RWPE1 (cell line): ENCODE results near the gene SPATS1.
"Not testable (repeated sequence)": the region's sequence is repeated elsewhere in the genome, so short reads cannot be mapped to it uniquely, and the experiment has no call there.

Experiments
- CTCF ChIA-PET: fragments of 350-600 bp; sonication (Branson Sonifier 250); formaldehyde crosslinking; extraction: SDS; loops from one replicate; lab custom pipeline; 2021; lab: Yijun Ruan, JAX
- POLR2A ChIA-PET: fragments of 400-600 bp; formaldehyde crosslinking; extraction: SDS; loops from one replicate; lab custom pipeline; 2020; ENCODE audit warnings: antibody characterized with exemption; ENCODE audit not compliant: low non-redundant PET; lab: Yijun Ruan, JAX
- DNase-seq: peaks from one replicate; pipeline ENCODE4 v3.0.0; 2012; ENCODE audit warnings: low spot score
- H3K27ac ChIP-seq: fragments of 450-650 bp; 2 replicates; pipeline ENCODE4 v1.5.1; 2017
- TF ChIP-seq, protein P1 (sequence below): fragments of 450-650 bp; conservative IDR thresholded peaks from 2 replicates; pipeline ENCODE4 v1.5.1; 2017; ENCODE audit warnings: low read depth, mild to moderate bottlenecking

SPATS1 gene

DNA sequence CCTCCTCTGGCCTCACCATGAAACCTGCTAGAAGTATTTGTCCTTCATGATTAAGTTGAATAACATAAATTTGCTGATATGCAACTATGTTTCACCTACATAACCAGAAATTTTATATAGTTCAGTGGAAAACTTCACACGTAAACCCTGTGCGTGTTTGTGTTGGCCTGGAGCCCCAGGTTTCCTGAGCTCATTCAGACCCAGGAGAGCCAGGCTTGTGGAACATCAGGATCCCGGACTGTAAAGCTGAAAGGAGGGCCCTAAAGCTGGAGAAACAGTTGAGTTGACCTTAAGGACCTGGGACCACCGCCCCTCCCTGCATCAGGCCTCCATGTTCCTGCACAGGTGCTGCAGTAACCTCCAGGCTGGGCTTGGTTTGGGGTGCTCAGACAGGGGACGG, 3.1 kb upstream of the SPATS1 start:
- POLR2A ChIA-PET, result no interaction called here
- TF ChIP-seq, protein P1, sequence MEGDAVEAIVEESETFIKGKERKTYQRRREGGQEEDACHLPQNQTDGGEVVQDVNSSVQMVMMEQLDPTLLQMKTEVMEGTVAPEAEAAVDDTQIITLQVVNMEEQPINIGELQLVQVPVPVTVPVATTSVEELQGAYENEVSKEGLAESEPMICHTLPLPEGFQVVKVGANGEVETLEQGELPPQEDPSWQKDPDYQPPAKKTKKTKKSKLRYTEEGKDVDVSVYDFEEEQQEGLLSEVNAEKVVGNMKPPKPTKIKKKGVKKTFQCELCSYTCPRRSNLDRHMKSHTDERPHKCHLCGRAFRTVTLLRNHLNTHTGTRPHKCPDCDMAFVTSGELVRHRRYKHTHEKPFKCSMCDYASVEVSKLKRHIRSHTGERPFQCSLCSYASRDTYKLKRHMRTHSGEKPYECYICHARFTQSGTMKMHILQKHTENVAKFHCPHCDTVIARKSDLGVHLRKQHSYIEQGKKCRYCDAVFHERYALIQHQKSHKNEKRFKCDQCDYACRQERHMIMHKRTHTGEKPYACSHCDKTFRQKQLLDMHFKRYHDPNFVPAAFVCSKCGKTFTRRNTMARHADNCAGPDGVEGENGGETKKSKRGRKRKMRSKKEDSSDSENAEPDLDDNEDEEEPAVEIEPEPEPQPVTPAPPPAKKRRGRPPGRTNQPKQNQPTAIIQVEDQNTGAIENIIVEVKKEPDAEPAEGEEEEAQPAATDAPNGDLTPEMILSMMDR, result no peak
- no peak for DNase-seq
- peak overlapping the region; percentile 39 for H3K27ac ChIP-seq
- CTCF ChIA-PET, result interaction anchor here (1.2 to 3.2 kb wide), 4 partner anchors 41 to 82 kb away, joined by 3 to 48 read pairs (median 6); partner anchors contain the start of genes NFKBIE, SLC35B2 and TMEM151B

GRCh38 chr6:44339763-44340625, 2.5 kb upstream of the SPATS1 start:
- TF ChIP-seq, protein P1, result no peak
- POLR2A ChIA-PET, result no interaction called here
- peak; percentile 69 for DNase-seq
- H3K27ac ChIP-seq, result peak overlapping the region; percentile 39
- CTCF ChIA-PET, result interaction anchor here (0.7 to 3.2 kb wide), 4 partner anchors 26 to 83 kb away, joined by 3 to 48 read pairs (median 4); partner anchors contain the start of genes NFKBIE, SLC35B2 and TMEM151B

DNA sequence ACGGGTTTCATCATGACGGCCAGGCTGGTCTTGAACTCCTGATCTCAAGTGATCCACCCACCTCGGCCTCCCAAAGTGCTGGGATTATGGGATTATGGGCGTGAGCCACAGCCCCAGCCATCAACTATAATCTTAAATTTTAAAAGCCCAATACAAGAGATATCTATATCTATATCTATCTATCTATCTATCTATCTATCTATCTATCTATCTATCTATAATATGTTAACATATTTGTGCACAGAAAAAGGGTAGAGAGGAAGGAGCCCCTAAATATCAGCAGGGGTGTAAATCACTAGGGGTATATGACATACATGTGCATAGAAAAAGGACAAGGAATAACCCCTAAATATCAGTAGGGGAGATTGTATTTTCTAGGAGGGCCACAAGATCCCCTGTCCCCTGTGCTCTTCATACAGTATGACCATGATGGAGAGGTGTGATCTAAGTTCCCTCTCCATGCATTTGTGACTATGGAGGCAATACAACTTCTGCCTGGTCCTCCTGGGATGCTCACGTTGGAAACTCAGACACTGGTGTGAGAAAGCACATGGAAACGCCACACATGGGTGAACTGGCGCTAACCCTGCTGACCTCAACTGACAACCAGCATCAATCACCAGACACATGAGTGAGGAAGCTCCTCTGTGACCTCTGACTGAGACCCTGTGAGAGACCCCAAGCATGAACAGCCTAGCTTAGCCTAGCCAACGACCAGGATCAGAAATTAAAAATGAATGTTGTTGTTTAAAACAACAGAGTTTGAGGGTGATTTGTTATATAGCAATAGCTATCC, 1.2 kb upstream of the SPATS1 start:
- H3K27ac ChIP-seq, result no peak overlapping the region
- TF ChIP-seq, protein P1, result no peak
- CTCF ChIA-PET, result interaction anchor here (0.7 to 2.3 kb wide), 4 partner anchors 21 to 85 kb away, joined by 3 to 12 read pairs (median 4); no protein-coding TSS in a partner anchor
- POLR2A ChIA-PET, result no interaction called here
- DNase-seq, result no peak

DNA sequence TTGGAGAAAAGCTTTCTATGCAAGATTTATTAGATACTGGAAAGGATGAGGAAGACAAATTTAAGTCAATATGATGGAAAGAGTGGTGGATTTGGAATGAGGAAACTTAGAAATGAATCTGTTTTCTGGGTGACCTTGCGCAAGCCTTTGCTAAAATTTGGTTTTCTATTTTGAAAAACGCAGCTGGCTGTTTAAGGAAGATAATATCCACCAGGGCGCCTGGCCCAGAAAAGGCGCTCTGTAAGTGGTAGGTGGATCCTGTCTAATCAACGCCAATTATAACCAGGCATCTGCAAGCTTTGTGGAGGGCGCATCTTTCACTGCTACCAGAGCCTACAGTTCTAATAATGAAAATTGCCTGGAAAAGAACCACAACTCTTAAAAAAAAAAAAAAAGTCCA, 398 bp upstream of the SPATS1 start:
- TF ChIP-seq, protein P1, result no peak
- ChIA-PET POLR2A (no interaction called here), CTCF (interaction anchor here (0.7 to 2.3 kb wide), 4 partner anchors 20 to 86 kb away, joined by 3 to 12 read pairs (median 4); no protein-coding TSS in a partner anchor)
- no peak for DNase-seq
- no peak overlapping the region for H3K27ac ChIP-seq

- POLR2A ChIA-PET, DNase-seq, H3K27ac ChIP-seq: not testable (repeated sequence)
- CTCF ChIA-PET, result interaction anchor here (1.2 kb wide), 1 partner anchor 79 kb away, joined by 3 read pairs; no protein-coding TSS in a partner anchor
Measured at GRCh38 chr6:44346818-44347217, 4.4 kb downstream of the SPATS1 start.

DNA sequence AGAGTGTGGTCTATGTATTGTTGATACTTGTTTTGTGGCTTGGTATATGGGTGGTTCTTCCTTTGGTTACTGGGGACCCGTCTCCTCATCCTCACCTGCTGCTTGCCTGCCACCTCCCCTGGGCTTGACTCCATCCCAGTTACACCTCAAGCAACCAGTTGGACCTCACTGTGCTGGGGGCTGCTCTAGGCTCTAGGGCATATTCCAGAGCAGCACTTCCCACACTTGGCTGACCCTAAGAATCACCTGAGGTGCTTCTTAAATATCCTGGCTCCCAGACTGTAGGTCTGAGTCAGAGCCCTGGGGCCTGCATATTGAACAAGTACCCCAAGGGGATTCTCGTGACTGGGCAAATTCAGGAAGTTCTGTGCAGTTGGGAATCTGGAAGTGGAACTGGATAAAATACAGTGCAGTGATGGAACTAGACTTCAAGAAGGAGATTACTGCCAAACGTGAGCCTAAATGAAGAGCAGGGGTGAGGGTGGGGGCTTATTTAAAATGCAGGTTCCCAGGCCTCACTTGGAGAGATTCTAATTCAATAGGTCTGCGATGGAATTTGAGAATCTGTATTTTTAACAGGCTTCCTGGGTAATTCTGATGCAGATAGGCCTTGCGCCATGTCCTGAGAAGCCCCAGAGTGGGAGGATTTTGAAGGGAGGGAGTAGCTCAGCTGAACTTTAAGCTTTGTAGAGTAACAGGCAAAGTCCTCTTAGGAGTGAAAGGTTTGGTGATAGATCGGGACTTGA, 7.6 kb downstream of the SPATS1 start:
- ChIA-PET POLR2A (no interaction called here), CTCF (no interaction called here)
- no peak for DNase-seq
- no peak overlapping the region for H3K27ac ChIP-seq
- TF ChIP-seq, protein P1, result no peak

- POLR2A ChIA-PET, DNase-seq, H3K27ac ChIP-seq, CTCF ChIA-PET: not testable (repeated sequence)
Measured at GRCh38 chr6:44350650-44350994, 8.2 kb downstream of the SPATS1 start.
